HL-60 (cell line): ENCODE data around the gene JMY.

ENCODE experiments used
- DNase-seq, 2 experiments: peaks; one replicate each; pipeline ENCODE4 v3.0.0-alpha.2; 2010 to 2020; ENCODE audit warnings: low read depth in 1 of 2, low spot score in 1 of 2
- H3K27ac ChIP-seq: fragments of 250-450 bp; sonication (Bioruptor Pico); replicated peaks from 2 replicates; pipeline ENCODE4 v1.5.1; 2020; ENCODE audit warnings: mild to moderate bottlenecking, moderate library complexity
- H3K27me3 ChIP-seq: fragments of 250-450 bp; sonication (Bioruptor Pico); 2 replicates; pipeline ENCODE4 v1.5.1; 2021; ENCODE audit warnings: mild to moderate bottlenecking, moderate library complexity; ENCODE audit not compliant: insufficient read depth, poor library complexity, severe bottlenecking
- H3K4me3 ChIP-seq: replicated peaks from 2 replicates; pipeline ENCODE4 v1.5.1; 2011; ENCODE audit warnings: mild to moderate bottlenecking, control low read depth, low read length; ENCODE audit not compliant: insufficient read depth
- GABPA ChIP-seq: IDR thresholded peaks from 2 replicates; pipeline ENCODE4 v1.6.1; 2012; ENCODE audit warnings: low read depth
- POLR2AphosphoS5 ChIP-seq: IDR thresholded peaks from 2 replicates; pipeline ENCODE4 v1.6.1; 2012; ENCODE audit warnings: low read depth
- SPI1 ChIP-seq: IDR thresholded peaks from 2 replicates; pipeline ENCODE4 v1.6.1; 2012; ENCODE audit warnings: low read depth, mild to moderate bottlenecking, borderline replicate concordance
- TF ChIP-seq, protein P1 (sequence below): IDR thresholded peaks from one replicate; pipeline ENCODE4 v1.5.1; 2011; ENCODE audit warnings: low read length, control low read depth, inconsistent platforms; ENCODE audit not compliant: insufficient read depth
- TF ChIP-seq, protein P2 (sequence below): IDR thresholded peaks from 2 replicates; pipeline ENCODE4 v1.6.1; 2012; ENCODE audit warnings: low read depth; ENCODE audit not compliant: insufficient replicate concordance

The JMY gene

DNA sequence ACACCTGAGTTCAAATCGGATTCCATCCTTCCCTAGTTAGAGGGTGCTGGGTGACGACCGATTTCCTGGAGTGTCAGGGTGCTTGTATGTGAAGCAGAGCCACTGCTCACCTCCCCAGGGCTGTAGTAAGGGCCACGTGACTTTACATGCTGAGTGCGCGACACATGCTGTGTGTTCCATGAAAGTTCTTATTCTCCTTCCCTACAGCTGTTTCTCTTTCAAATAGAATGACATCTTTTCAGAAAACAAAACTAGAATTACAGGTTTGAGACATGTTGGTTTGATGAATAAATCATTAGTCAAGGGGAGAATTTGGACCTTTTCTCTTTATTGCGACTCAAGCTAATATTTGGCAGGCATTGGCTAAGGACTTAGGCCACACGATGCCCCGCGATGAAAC, 113.1 kb downstream of the JMY start:
- H3K27ac ChIP-seq, result no peak overlapping the region
- TF ChIP-seq SPI1 (no peak), GABPA (no peak), POLR2AphosphoS5 (no peak)
- TF ChIP-seq, protein P1, sequence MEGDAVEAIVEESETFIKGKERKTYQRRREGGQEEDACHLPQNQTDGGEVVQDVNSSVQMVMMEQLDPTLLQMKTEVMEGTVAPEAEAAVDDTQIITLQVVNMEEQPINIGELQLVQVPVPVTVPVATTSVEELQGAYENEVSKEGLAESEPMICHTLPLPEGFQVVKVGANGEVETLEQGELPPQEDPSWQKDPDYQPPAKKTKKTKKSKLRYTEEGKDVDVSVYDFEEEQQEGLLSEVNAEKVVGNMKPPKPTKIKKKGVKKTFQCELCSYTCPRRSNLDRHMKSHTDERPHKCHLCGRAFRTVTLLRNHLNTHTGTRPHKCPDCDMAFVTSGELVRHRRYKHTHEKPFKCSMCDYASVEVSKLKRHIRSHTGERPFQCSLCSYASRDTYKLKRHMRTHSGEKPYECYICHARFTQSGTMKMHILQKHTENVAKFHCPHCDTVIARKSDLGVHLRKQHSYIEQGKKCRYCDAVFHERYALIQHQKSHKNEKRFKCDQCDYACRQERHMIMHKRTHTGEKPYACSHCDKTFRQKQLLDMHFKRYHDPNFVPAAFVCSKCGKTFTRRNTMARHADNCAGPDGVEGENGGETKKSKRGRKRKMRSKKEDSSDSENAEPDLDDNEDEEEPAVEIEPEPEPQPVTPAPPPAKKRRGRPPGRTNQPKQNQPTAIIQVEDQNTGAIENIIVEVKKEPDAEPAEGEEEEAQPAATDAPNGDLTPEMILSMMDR, result no peak
- TF ChIP-seq, protein P2, sequence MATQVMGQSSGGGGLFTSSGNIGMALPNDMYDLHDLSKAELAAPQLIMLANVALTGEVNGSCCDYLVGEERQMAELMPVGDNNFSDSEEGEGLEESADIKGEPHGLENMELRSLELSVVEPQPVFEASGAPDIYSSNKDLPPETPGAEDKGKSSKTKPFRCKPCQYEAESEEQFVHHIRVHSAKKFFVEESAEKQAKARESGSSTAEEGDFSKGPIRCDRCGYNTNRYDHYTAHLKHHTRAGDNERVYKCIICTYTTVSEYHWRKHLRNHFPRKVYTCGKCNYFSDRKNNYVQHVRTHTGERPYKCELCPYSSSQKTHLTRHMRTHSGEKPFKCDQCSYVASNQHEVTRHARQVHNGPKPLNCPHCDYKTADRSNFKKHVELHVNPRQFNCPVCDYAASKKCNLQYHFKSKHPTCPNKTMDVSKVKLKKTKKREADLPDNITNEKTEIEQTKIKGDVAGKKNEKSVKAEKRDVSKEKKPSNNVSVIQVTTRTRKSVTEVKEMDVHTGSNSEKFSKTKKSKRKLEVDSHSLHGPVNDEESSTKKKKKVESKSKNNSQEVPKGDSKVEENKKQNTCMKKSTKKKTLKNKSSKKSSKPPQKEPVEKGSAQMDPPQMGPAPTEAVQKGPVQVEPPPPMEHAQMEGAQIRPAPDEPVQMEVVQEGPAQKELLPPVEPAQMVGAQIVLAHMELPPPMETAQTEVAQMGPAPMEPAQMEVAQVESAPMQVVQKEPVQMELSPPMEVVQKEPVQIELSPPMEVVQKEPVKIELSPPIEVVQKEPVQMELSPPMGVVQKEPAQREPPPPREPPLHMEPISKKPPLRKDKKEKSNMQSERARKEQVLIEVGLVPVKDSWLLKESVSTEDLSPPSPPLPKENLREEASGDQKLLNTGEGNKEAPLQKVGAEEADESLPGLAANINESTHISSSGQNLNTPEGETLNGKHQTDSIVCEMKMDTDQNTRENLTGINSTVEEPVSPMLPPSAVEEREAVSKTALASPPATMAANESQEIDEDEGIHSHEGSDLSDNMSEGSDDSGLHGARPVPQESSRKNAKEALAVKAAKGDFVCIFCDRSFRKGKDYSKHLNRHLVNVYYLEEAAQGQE, result no peak
- H3K27me3 ChIP-seq, result no peaks in the 10 kb centered on the region
- DNase-seq, result no peak
- H3K4me3 ChIP-seq, result no peak overlapping the region

DNA sequence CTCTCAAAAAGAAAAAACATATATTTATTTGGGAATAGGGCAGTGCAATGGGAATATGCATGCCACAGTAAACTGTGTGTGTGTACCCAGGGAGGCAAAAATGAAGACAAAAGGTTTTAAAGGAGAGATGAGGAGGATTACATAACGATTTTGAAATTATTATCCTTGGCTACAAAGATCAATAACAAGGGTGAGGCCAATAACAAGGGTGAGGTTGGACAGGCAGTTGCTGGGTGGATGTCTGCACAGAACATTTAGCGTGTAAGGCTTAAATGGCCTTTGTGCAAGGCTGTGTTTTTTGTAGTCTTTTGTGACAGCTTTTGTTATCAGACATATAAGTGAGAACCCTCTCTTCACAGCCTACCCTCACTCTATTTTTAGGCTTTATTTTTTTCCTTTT, 114.0 kb downstream of the JMY start:
- no peak for DNase-seq
- TF ChIP-seq POLR2AphosphoS5, result no peak
- TF ChIP-seq, protein P2, result no peak
- no peak for TF ChIP-seq SPI1
- TF ChIP-seq, protein P1, result no peak
- TF ChIP-seq GABPA, result no peak
- Histone ChIP-seq H3K27me3 (no peaks in the 10 kb centered on the region), H3K4me3 (no peak overlapping the region), H3K27ac (no peak overlapping the region)

DNA sequence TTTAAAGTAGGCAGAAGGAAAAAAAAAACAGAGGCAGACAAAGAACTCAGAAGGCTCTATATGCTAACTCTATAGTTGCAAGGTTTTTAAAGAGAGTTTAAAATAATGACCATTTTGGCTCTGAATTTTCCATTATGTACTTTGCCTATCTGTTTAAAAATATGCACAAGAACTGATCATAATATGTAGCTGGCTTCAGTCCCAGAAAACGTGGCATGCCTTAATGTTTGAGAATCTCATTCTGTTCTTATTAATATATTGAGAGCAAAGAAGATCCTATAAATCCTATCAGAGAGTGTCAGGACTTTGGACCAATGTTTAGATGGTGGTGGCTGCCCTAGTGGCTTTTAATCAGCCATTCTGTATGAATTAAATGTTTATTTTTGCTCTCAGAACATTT, 121.5 kb downstream of the JMY start:
- H3K27me3 ChIP-seq, result no peaks in the 10 kb centered on the region
- H3K27ac ChIP-seq, result no peak overlapping the region
- no peak for DNase-seq
- TF ChIP-seq SPI1 (no peak), POLR2AphosphoS5 (no peak), GABPA (no peak)
- TF ChIP-seq, protein P1, result no peak
- TF ChIP-seq, protein P2, result no peak
- H3K4me3 ChIP-seq, result no peak overlapping the region
